Measurements from ENCODE around the gene EMC6. TPM values are rescaled to one million over a fixed set of nuclear protein-coding genes. Genes with fewer than 3 reads are reported as not detected.

The EMC6 gene
- total RNA-seq, 1 experiment from 2014 or later, result 38.2 TPM

DNA sequence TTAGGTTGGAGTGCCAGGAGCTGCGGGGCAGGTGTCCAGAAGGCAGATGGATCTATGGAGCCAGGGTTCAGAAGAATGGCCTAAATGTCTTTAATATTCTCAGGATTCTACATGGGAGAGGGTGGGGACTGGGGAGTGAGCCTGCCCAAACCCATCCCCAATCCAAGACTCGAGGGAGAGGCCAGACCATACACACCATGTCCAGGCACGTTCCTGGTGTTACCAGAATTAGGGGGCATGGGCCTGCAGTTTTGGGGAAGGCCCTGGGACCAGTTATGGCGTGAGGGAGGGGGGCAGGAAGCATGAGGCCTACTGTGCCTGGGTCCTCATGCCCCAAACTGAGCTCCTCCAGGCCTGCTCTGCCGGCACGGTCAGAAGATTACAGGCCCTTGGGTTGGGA, 2.1 kb upstream of the EMC6 start:
- intact Hi-C loops (cut with micrococcal nuclease; ENCODE audit: unreplicated experiment), result no loop called here
- BruUV-seq (replicated peaks), result no TSS peak
- CTCF ChIA-PET, result no interaction called here
- Mint-ChIP-seq H3K27me3 (ENCODE audit: unreplicated experiment) (no peaks in the 10 kb centered on the region), H3K9me3 (ENCODE audit: low read depth, unreplicated experiment) (no peaks in the 10 kb centered on the region), H3K4me3 (ENCODE audit: low read depth, unreplicated experiment) (peak overlapping the region; percentile 45), H3K4me1 (ENCODE audit: low read depth, unreplicated experiment) (peaks cover 10% of the 10 kb centered on the region), H3K27ac (ENCODE audit: unreplicated experiment) (peak overlapping the region; percentile 75), H3K36me3 (ENCODE audit: insufficient read depth, unreplicated experiment) (peaks cover 75% of the 10 kb centered on the region)
- no peak for DNase-seq
- TF ChIP-seq, protein P1, sequence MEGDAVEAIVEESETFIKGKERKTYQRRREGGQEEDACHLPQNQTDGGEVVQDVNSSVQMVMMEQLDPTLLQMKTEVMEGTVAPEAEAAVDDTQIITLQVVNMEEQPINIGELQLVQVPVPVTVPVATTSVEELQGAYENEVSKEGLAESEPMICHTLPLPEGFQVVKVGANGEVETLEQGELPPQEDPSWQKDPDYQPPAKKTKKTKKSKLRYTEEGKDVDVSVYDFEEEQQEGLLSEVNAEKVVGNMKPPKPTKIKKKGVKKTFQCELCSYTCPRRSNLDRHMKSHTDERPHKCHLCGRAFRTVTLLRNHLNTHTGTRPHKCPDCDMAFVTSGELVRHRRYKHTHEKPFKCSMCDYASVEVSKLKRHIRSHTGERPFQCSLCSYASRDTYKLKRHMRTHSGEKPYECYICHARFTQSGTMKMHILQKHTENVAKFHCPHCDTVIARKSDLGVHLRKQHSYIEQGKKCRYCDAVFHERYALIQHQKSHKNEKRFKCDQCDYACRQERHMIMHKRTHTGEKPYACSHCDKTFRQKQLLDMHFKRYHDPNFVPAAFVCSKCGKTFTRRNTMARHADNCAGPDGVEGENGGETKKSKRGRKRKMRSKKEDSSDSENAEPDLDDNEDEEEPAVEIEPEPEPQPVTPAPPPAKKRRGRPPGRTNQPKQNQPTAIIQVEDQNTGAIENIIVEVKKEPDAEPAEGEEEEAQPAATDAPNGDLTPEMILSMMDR (IDR thresholded peaks at IDR 0.05; ENCODE audit: unreplicated experiment), result no peak

DNA sequence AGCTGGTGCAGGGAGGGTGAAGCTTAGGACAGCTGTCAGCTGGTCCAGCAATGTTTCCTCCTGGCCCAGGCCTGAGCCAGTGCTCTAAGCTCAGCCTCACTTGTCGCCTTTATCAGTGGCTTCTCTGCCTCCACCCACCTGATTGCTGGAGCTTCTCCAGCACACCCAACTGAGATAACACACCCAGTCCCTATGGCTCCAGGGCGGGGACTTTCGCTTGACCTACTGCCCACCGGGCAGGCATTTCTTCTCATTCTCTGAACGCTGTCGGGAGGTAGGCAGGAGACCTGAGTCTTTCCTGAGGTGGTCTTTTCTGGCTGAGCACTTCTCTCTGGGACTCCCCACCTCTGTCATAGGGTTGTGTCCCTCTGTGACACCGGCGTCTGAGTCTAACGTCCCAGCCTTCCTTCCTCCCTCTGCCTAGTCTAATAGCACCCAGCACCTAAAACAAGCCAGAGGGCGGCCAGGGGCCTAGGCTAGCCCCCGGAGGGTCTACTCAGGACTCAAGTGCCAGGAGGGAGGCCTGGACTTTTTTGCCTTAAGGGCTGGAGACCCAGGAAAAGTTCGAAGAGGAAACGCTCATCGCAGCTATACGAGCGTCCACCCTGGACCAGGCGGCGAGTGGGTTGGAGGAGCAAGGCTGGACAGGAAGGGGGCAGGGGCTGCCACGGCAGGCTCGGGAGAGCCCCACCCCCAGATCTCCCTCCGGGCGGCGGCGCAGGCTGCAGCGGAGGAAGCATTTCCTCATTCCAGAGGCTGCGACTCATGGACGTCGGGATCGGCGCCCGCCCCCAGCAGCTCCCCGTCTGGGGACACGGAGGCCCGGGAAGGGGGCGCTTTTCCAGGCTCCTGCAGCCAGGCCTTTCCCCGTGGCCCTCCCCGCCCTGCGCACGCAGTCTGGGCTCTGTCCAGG, 990 bp upstream of the EMC6 start:
- H3K9me3 Mint-ChIP-seq (ENCODE audit: low read depth, unreplicated experiment), result no peaks in the 10 kb centered on the region
- H3K36me3 Mint-ChIP-seq (ENCODE audit: insufficient read depth, unreplicated experiment), result peaks cover 67% of the 10 kb centered on the region
- BruUV-seq (replicated peaks), result TSS peak; percentile 35
- H3K4me3 Mint-ChIP-seq (ENCODE audit: low read depth, unreplicated experiment), result peak overlapping the region; percentile 91
- H3K27me3 Mint-ChIP-seq (ENCODE audit: unreplicated experiment), result no peaks in the 10 kb centered on the region
- CTCF ChIA-PET, result interaction anchor here (0.5 to 0.6 kb wide), 3 partner anchors 13 to 728 kb away, joined by 3 to 4 read pairs (median 4); no protein-coding TSS in a partner anchor
- intact Hi-C loops (cut with micrococcal nuclease; ENCODE audit: unreplicated experiment), result no loop called here
- peaks cover 10% of the 10 kb centered on the region for H3K4me1 Mint-ChIP-seq (ENCODE audit: low read depth, unreplicated experiment)
- peak overlapping the region; percentile 58 for H3K27ac Mint-ChIP-seq (ENCODE audit: unreplicated experiment)
- DNase-seq, result peak; percentile 90
- TF ChIP-seq, protein P1 (IDR thresholded peaks at IDR 0.05; ENCODE audit: unreplicated experiment), result no peak

DNA sequence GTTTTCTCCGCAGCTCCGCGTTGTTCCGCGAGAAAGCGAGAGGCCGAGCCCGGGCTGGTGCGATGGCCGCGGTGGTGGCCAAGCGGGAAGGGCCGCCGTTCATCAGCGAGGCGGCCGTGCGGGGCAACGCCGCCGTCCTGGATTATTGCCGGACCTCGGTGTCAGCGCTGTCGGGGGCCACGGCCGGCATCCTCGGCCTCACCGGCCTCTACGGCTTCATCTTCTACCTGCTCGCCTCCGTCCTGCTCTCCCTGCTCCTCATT, 404 bp downstream of the EMC6 start:
- Mint-ChIP-seq H3K9me3 (ENCODE audit: low read depth, unreplicated experiment) (no peaks in the 10 kb centered on the region), H3K4me3 (ENCODE audit: low read depth, unreplicated experiment) (peak overlapping the region; percentile 91), H3K36me3 (ENCODE audit: insufficient read depth, unreplicated experiment) (peaks cover 63% of the 10 kb centered on the region), H3K27ac (ENCODE audit: unreplicated experiment) (peak overlapping the region; percentile 82), H3K4me1 (ENCODE audit: low read depth, unreplicated experiment) (peaks cover 10% of the 10 kb centered on the region), H3K27me3 (ENCODE audit: unreplicated experiment) (no peaks in the 10 kb centered on the region)
- TF ChIP-seq, protein P1 (IDR thresholded peaks at IDR 0.05; ENCODE audit: unreplicated experiment), result no peak
- DNase-seq, result no peak
- intact Hi-C loops (cut with micrococcal nuclease; ENCODE audit: unreplicated experiment), result no loop called here
- CTCF ChIA-PET, result no interaction called here
- BruUV-seq (replicated peaks), result TSS peak; percentile 98

DNA sequence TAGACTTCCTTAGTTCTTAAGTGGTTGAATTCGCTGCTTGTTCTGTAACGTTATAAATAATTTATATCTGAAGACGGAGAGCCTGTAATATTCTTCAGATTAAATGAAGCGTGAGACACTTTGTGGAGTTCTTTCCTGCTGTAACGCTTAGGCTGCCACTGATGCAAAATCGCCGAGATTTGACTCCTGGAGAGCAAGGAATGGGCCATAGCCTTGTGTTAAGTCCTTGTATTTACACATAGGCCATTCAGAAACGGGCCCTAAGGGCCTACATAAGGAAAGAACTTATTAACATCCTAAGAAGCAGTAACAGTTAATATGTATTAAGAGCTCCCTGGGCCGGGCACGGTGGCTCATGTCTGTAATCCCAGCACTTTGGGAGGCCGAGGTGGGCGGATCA, 936 bp downstream of the EMC6 start:
- CTCF ChIA-PET, result no interaction called here
- peak overlapping the region; percentile 82 for H3K27ac Mint-ChIP-seq (ENCODE audit: unreplicated experiment)
- H3K4me3 Mint-ChIP-seq (ENCODE audit: low read depth, unreplicated experiment), result peak overlapping the region; percentile 91
- peaks cover 10% of the 10 kb centered on the region for H3K4me1 Mint-ChIP-seq (ENCODE audit: low read depth, unreplicated experiment)
- no TSS peak for BruUV-seq (replicated peaks)
- no peaks in the 10 kb centered on the region for H3K27me3 Mint-ChIP-seq (ENCODE audit: unreplicated experiment)
- TF ChIP-seq, protein P1 (IDR thresholded peaks at IDR 0.05; ENCODE audit: unreplicated experiment), result no peak
- peaks cover 58% of the 10 kb centered on the region for H3K36me3 Mint-ChIP-seq (ENCODE audit: insufficient read depth, unreplicated experiment)
- no peak for DNase-seq
- no peaks in the 10 kb centered on the region for H3K9me3 Mint-ChIP-seq (ENCODE audit: low read depth, unreplicated experiment)
- intact Hi-C loops (cut with micrococcal nuclease; ENCODE audit: unreplicated experiment), result no loop called here
